GM18858 (cell line): ENCODE measurements around the gene OLFML2B.
A peak's percentile ranks its signal among the peaks of the same experiment; 100 is the strongest.

Experiments used
- ATAC-seq: cut with Tn5 transposase; IDR thresholded peaks from one replicate; pipeline ENCODE4 v1.9.1; 2021; ENCODE audit not compliant: unreplicated experiment

OLFML2B gene

DNA sequence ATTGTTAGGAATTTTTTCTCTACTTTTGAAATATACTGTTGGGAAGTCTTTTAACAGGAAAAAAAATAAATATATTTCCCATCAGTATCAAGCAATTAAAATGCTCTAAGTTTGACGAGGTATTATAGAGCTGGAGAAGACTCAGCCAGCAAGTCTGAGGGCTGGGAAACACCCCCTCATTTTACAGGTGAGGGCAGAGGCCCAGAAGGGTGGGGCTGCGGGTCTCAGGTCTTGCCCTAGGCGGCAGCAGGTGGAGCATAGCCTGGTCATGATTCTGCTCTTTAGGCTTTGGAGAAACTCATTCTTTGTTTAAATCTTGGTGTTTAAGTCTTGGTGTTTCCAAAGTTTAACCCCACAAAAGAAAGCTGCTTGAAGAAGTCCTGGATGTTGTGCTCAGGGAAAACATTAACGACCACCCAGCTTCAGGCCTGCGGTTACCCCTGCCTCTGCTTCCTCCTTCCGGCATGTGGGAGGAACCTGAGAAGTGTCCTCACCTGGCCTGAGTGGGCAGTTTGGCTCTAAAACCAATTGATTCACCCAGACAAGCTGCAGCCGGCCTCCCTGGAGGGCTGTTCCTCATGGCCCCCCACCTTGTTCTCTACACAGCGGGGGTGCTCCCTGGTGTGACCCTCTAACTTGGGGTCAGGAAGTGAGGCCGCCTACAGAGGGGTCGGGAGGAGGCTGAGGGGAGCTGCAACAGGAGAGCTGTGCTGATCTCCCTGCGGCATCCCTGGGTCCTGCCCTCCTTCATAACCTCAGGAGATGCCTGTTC is 41.7 kb downstream of the OLFML2B start:
- no peak for ATAC-seq

DNA sequence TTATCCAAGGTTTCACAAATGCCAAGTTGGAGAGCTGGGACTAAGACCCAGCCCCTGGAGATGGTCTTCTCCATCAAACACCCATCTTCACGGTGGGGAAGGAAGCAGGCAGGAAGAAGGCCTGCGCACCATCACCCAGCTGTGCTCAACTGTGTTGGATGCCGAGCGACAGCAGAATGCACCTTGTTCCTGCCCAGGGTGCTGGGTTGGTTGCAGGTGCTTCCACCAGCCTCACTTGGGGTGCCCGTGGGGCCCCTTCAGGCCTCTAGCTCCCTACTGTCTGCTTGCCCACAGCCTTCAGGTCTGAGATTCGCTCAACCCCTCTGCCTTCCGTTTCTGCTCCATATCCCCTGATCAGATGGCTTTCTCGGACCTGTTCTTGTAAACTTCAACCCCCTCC is 42.5 kb downstream of the OLFML2B start:
- no peak for ATAC-seq

DNA sequence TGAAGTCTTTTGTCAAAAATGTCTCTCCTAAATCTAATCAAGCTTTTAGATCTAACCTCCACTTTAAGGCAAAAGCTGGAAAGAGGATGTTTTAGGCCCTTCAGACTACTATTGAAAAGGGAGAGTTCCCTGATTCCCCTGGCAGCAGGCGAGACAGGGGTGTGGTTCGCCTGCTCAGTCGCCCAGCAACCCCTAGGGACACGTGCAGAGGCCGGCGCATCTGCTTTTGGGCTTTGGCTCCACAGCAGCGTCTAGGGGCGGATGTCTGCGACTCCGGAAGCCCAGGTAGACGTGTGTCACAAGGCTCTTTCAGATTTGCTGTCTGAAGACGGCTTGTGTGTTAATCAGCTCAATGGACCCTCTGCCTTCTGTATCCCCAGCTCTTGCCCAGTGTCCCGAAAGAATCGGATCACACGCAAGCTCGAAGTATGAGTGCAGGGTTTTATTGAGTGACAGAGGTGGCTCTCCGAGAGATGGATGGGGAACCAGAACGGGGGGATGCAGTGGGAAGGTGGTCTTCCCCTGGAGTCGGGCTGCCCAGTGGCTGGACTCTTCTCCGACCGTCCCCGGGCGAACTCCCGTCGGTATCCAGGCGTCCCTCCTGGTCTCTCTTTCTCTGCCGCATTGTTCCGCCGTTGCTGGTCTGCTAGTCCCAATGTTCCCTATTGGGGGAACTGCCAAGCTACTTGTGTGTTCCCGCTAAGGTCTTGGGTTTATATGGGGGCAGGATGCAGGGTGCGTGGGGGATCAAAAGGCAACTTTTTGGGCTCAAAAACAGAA is 45.5 kb downstream of the OLFML2B start:
- no peak for ATAC-seq

DNA sequence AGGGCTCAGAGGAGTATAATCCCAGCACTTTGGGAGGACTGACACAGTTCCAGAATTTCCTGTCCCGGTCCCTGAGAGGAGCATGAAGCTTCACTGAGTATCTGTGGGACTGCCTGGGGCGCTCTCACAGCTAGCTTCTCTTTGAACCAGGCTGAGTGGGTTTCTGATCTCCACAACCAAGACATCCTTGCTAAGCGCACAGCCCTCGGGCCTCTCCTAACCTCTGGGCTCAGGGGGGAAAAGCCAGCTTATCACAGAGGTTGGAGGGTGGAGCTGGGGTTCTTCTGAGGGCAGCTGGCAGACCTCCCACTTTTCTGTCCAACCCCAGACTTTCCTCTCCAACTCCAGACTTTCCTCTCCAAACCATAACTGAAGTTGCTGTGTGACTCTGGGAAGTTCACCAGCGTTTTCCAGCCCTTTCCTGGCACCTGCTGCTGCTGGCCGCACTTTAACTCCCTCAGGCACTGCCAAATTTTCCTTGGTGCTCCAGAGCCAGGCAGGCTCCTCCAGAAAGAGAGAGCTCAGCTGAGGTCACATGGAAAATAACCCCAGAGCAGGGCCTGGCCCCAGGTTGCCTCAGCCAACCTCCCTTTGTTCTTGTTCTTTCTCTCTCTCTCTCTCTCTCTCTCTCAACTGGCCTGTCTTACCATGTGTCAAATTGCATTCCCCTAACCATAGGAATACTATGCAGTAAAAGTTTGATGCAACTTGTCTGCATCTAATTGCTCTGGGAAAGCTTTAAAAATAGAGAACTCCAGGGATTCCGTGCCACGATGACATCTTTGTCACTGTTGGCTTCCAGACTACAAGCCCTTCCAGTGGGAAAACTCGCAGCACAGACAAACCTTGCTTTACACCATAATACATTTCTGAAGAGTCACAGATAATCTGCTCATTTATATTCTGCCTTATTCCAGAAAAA is 49.5 kb downstream of the OLFML2B start:
- no peak for ATAC-seq

DNA sequence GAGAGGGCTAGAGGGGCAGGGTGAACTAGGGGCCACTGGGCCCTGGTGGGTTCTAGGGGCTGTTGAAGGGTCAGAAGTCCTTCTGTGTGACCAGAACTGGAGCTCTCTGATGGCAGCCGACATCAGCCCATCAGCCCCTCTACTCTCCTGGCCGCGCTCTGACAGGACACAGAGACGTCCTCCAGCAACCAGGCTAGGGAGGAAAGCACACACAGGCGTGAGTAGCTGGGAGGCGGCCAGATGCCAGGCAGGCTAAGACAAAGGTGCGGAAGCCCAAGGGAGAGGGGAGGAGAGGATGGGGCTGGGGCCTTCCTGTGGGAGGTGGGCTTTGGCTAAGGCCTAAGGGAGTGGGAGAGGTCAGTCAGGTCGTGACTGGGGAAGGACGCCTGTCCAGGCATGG is 50.8 kb downstream of the OLFML2B start:
- ATAC-seq: no peak

DNA sequence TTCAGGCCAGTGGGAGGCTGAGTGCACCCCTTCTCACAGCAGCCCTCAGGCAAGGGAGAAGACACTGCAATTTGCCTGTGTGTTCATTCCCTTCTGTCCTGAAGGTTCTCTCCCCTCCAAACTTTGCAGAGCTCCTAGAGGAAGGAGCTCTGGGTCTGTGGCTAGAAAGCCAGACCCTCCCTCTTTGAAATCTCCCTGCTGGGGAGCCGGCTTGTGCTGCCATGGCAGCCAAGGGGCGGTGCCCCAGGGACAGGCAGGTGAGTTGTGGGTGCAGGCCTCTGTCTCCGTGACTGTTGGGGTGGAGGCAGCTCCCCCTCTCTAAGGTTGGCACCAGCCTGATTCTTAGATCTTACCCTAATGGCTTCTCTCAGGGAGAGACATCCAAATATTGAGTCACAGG is 53.0 kb downstream of the OLFML2B start:
- ATAC-seq: no peak

DNA sequence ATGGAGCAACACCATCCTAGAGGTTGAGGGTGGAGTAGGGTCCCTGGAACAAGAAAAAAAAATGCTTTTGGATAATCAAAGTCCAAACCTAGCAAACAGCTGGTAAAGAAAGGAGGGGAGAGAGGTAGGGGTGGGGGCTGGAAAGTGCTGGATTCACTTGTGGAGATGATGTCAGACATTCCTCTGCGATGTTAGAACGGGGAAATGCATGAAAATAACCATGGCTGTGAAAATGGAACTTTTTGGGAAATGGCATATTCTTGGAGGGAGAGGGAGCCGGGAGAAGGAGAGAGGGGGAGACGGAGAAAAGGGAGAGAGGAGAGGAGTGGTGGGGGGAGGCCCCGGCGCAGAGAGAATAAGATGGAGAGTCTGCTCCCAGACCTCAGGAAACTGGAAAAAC is 53.6 kb downstream of the OLFML2B start:
- no peak for ATAC-seq

DNA sequence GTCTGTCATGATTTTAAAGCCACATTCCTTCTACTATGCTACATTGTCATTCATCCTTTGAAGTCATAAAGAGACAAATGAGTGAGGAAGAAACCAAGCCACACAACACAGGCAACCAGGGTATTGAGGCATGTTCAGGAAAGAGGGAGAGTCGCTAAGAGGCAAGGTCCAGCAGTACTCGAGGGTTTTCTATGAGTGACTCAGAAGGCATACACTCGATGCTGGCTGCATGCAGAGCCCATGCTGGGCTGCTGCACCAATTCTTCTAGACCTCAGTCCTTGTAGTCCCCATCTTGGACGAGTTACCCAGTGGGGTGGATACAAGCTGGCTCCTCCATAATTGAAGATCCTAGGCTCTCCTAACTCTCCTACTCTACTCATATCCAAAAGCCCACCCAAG is 57.6 kb downstream of the OLFML2B start:
- ATAC-seq: no peak

DNA sequence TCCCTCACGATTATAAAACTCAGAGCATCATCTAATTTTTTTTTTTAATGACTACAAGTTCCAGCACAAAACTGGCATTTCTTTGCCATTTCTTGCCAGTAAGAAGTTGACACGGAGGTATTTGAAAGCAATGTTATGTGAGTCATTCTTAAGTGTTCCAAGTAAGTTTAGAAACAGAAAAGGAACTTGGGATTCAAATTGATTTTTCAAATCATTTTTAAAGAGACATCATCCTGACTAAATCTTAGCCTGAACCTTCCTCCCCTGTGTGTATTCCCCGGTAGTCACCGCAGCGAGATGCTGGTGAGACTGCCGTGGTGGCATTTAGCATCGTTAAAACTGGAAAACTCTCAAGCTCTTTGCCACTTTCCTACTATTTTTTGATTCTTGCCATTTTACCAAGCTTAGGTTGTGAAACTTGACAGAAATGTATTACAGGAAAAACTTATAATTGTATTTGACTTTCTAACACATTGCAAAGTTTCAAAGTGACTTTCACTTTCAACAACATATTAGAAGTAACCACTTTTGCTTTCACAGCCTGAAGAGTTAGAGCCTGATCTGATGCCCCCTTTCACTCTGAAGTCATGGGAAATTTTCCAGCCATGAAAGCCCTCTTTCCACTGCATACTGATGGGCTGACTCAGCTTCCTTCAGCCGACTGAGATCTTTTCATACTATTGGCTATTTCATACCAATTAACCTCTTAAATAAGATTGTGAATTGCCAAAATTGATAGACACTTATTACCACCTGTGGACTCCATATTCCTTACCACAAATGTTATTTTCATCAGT is 61.4 kb downstream of the OLFML2B start:
- peak; percentile 83 for ATAC-seq

DNA sequence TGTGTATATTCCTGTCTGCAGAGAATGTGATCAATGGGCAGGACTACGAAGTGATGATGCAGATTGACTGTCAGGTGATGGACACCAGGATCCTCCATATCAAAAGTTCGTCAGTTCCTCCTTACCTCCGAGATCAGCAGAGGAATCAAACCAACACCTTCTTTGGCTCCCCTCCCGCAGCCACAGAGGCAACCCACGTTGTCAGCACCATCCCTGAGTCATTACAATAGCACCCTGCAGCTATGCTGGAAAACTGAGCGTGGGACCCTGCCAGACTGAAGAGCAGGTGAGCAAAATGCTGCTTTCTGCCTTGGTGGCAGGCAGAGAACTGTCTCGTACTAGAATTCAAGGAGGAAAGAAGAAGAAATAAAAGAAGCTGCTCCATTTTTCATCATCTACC is 65.2 kb downstream of the OLFML2B start:
- ATAC-seq: no peak

DNA sequence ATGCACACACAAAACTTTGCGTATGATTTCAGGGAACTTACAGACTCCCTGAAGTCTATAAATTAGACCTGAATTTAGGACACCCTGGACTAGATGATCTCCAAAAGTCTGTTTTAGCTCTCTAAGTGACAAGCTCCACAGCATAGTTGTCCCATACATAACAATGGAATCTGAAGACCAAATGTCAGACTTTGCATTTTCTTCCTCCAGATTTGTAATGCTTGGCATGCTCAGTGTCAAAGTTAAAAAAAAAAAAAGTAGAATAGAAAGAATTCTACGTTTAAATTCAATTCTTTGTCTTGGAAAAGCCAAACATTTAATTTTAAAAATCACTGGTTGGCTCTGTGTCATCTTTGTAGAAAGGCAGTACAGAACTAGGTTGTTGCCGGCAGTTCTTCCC is 66.7 kb downstream of the OLFML2B start:
- no peak for ATAC-seq

DNA sequence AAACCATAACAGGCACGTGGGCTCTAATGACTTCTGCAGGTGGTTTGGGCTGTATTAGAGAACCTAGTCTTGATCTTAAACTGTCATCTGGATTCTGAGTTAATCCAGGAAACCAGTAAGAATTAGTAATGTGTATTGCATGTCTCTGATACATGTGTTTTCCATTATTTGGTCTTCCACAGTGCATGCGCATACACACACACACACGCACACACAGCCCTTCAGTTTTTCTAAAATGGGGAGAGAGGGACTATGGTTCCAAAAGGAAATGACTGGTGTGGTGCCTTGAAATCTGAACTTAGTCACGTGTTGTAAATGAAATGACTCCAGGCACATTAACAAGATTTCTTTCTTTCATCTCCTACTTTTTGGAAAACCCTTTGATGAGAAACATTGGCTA is 67.6 kb downstream of the OLFML2B start:
- ATAC-seq: no peak

DNA sequence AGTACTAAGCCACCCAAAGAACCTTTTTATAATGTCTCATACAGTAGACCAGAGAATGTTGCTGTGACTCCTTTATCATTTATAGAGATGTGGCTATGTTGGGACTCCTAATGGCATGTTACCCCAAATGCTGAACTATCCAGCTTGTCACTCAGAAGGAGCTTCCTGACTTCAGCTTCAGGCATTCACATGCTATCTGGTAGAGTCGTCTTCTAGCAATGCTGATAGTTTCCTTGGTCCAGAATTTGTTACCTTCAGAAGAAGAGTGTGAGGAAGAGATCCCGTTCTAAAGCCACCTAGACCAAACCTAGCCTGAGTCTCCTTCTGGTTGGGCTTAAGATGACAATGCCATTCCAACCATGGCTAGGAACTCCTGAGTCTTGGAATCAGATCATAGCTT is 68.1 kb downstream of the OLFML2B start:
- ATAC-seq: no peak

DNA sequence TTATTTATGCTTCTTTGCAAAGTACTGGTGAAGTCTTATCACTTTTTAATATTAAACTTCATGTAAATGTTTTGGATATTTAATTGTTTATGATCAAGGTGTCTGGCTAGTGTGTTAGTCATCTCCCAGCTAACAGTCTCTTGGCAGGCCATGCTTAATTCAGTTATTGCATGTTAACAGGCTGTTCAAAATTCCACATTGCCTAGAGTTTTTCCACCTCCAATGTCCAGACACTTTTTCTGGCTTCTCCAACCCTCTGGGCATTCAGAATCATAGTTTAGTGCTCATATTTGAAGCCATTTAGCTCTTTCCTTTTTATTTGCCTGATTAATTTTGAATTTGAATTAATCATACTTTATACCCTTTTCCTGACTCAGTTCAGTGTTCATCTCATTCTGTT is 69.2 kb downstream of the OLFML2B start:
- no peak for ATAC-seq

DNA sequence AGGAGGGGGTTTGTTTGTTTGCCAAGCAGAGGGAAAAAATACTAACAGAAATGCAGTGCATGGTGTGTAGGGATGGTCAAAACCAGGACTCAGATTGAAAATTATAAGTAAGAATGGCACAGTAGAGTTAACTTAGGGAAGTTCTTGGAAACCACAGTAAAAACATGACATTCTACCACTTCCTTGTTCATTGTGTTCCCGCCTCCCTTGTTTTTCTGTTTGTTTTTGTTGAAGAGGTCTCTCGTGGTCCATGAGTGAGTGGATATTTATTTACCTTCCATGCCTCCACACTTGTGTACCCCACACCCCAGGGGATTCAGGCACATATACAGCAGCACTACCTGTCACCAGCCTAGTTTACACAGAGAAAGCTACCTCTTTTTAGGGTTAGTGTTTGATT is 69.6 kb downstream of the OLFML2B start:
- ATAC-seq: no peak

DNA sequence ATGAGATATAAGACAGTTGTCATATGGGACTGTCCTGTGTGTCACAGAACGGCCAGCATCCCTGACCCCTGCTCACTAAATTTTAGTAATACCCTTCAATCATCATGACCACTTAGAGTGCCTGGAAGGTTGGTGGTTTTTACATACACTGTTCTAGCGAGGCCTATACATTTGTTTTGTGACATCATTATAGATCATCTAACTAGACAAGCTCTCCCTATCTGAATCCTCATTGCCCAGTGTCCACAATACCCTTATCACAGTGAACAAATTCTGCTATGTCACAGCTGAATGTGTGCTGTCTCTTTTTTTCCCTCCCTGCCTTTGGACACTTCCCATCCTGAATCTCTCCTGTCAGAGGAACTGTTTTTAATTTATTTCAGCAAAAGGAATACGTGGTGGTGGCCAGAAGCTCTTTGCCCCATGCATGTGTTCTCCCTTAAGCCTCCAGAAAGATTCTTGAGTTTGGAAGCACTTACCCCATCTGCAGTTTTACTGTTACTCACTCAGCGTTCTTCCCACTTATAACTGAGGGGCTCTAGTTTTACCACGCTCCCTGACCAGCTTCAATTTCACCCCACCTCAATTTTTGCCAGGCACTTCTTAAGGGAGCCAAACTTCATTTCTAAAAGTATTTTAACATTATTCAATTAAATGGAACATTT is 70.3 kb downstream of the OLFML2B start:
- no peak for ATAC-seq

DNA sequence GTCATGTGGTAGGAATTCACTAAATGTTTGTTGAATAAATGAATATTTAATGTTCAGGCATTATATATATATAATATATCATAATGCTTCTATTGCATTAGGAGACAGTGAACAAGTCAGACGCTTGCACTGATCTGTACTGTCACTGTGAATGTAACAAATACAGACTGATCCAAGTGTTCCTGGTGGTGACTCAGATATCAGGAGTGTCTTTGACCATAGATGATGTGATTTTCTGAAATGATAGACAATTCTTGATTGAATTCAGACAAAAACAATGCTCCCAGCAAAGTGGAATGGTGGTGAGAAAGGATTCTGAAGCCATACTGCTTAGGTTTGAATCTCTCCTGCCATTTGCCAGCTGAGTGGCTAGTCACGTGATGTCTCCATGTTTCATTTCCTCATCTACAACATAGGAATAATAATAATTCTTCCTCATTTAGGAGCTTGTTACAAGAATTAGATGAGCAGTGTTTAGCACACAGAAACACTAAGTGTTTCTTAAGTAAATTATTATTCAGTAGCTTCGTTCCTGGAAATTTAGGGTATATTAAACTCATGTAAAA is 71.0 kb downstream of the OLFML2B start:
- no peak for ATAC-seq

DNA sequence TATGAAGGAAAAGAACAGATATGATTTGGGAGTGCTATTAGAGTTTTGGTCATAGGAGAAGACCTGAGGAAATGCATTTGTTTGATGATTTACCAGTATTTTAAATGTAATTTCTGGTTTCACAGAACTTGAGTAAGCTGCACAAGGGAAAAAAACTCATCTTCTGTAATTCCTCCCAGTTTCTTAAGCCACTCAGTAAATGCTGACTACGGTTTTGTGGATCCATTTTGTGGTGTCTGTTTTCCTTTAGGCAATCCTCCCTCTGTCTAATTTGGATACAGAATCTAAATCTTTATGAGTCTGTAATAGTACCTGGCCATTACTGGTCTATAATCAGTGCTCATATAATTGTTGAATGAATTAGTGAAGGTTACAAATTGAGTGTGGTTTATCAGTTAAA is 72.0 kb downstream of the OLFML2B start:
- ATAC-seq: no peak

DNA sequence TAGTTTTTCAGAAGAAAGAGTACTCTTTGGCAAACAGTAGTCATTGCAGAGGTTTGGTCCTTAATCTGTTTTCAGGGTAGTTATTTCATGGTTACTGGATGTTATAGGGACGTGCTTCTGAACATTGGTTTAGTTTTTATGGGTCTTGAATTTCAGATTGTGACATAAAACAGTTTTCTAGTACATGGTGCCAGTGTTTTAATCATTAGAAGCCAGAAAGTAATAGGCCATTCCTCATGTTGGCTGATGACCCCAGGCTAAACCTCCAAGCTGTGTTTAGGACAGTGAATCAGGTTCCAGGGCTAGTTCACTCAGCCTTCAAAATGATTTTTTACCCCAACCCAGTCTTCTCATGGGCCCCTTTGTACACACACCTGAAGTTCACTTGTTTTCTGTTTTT is 73.3 kb downstream of the OLFML2B start:
- no peak for ATAC-seq

DNA sequence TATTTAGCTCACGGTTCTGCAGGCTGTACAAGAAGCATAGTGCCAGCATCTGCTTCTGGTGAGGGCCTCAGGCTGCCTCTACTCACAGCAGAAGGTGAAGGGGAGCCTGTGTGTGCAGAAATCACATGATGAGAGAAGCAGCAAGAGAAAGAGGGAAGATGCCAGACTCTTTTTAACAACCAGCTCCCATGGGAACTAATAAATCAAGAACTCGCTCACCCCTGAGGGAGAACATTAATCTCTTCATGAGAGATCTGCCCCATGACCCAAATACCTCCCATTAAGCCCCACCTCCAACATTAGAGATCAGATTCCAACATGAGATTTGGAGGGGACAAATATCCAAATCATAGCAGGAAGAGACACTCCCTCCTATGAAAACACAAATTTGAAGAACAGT is 74.1 kb downstream of the OLFML2B start:
- ATAC-seq: no peak
